Thyroid gland (tissue), 4 donors: ENCODE data around the gene FAM13C.

ENCODE experiments used
- CTCF ChIP-seq, 6 experiments: fragments of 200-600 bp in 3 of 6; fragments of 450-650 bp in 3 of 6; sonication (generic) in 3 of 6; IDR thresholded peaks; one replicate each; pipeline ENCODE4 v1.5.1; 2016 to 2019; ENCODE audit warnings: antibody characterized with exemption in 6 of 6, mild to moderate bottlenecking in 2 of 6, inconsistent platforms in 1 of 6, moderate library complexity in 1 of 6
- POLR2A ChIP-seq, 2 donors: fragments of 450-650 bp; IDR thresholded peaks; one replicate each; pipeline ENCODE4 v1.6.1; 2017; ENCODE audit warnings: antibody characterized with exemption in 2 of 2, mild to moderate bottlenecking in 2 of 2, moderate library complexity in 1 of 2

- no peak for TF ChIP-seq CTCF (IDR thresholded peaks at IDR 0.05)
- TF ChIP-seq POLR2A (IDR thresholded peaks at IDR 0.05), result no peak
Measured at GRCh38 chr10:59236064-59236697, 126.2 kb downstream of the FAM13C start.
